ENCODE measurements around the gene FKBP14.
"Not testable (repeated sequence)": the region's sequence is repeated elsewhere in the genome, so short reads cannot be mapped to it uniquely, and the experiment has no call there.

FKBP14 gene

DNA sequence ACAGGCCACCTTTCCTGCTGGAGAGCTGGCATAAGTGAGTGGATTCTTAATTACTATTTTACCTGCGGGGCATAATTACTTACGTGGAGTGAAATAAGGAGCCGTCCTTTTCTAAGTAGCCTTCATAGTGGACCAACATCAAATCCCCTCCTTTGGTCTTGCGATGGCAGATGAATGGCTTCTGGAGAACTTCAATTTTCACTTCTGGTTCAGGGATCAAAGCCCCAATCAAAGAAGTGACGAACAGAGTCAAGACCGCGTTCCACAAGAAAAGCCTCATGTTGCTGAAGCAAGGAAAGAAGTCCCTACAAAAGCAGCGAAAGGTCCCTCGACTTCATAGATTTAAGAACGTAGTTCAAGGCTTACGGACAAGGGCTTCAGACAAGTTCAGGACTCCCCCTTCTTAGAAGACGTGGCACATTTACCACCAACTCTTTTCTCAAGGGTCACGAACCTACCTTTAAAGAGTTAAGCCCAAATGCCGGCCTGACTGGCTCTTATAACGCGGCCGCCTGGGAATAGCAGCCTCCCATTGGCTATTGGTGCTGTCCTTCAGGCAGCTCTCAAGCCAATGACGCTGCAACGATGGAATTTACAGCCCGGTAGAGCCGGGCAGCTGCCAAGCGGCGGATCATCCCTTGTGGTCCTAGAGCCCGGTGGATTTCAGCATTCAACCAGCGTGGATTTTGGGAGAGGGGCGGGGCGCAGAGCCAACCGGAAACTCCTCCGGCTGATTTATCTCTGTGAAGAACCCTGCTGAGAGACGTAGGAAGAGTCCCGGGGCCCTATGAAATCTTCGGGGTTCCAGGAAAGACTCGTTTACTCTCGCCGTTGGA is at the start of gene FKBP14:
TSS of gene FKBP14 (minus strand) at position 474 of the 836 bp plus-strand sequence. CDS start at position 280, 194 bp downstream.
- H3K9ac ChIP-seq, result peak within 1 kb of the TSS; percentile 75 to 88 (median 85)
- peaks cover 0 to 12% (median 5%) of the 10 kb centered on the region in 11 experiments; a peak in 8 of 22 replicates for H3K36me3 ChIP-seq
- H3K27me3 ChIP-seq, result no peaks in the 10 kb centered on the region
- H3K4me1 ChIP-seq, result peaks cover 31 to 59% (median 48%) of the 10 kb centered on the region in 10 experiments
- H3K27ac ChIP-seq, result peak within 1 kb of the TSS; percentile 52 to 84 (median 76); a peak in 20 of 22 replicates
- H3K4me3 ChIP-seq, result peak within 1 kb of the TSS; percentile 88 to 97 (median 93)
- 0 out of 22 replicates have a peak, but pooled peaks cover 0 to 7% (median 0%) of the 10 kb centered on the region in 11 experiments for H3K9me3 ChIP-seq (replicated peaks in 1 of 11)
- peaks cover 0 to 25% (median 18%) of the 10 kb centered on the region in 11 experiments; a peak in 15 of 22 replicates for H4K20me1 ChIP-seq
- H3K4me2 ChIP-seq, result peak within 1 kb of the TSS; percentile 90 to 97 (median 93)
- TF ChIP-seq Cebpa-rat (IDR thresholded peaks at IDR 0.05), result no peak

DNA sequence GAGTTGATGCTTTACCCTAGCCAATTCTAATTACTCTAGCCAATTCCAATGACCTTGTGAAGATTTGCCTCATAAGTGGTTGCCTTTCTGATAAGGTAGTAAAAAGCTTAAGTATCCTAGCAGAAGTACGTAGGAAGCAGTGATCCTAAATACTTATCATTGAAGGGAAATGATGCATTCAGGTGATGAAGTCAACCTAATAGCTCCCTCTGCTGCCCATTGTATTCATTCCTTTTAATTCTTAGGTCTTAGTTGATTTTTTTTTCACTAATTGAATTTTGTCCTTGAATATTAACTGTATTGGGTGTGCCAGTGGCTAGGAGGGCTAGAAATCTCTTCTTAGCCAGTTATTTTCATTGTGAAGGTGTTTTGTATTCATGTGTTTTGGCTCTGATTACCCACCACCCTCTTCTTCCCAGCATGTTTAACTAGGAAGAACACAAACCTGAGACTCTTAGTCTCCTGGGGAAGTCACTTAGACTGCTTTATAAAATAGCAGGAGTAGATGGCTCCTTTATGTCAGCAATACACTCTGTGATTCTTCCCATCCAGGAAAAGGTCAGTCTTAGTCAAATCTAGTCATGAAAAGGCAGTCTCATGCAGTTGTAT is 48.0 kb upstream of the FKBP14 start:
- no peaks in the 10 kb centered on the region for H3K9me3 ChIP-seq (replicated peaks in 1 of 11)
- no peak overlapping the region for H3K27ac ChIP-seq
- no peak overlapping the region for H3K4me3 ChIP-seq
- H3K9ac ChIP-seq, result no peak overlapping the region
- no peaks in the 10 kb centered on the region for H3K27me3 ChIP-seq
- H3K4me2 ChIP-seq, result no peak overlapping the region
- H3K4me1 ChIP-seq, result peaks cover 0 to 5% (median 0%) of the 10 kb centered on the region in 10 experiments; a peak in 1 of 20 replicates
- TF ChIP-seq Cebpa-rat (IDR thresholded peaks at IDR 0.05), result no peak
- H3K36me3 ChIP-seq, result peaks cover 29 to 72% (median 45%) of the 10 kb centered on the region in 11 experiments
- no peaks in the 10 kb centered on the region for H4K20me1 ChIP-seq

DNA sequence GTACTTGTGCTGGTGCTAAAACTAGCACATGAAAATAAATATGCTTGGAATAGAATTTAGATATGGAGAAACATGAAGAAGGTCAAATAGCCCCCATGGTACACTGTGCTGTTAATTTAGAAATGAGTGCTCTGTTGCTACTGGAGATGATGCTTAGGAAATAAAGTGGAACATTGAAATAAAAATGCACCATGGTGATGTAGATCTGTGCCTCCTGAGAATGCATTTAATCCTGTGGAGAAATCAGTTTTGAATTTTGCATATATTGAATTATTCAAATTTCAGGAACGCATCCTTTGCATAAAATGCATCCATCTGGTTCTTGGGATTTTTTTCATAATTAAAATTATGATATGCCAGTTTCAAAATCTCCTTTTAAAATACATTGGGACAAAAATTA is 46.2 kb upstream of the FKBP14 start:
- Histone ChIP-seq H3K9me3 (replicated peaks in 1 of 11) (no peaks in the 10 kb centered on the region), H3K27ac (no peak overlapping the region), H3K36me3 (peaks cover 19 to 72% (median 47%) of the 10 kb centered on the region in 11 experiments), H3K9ac (no peak overlapping the region), H3K27me3 (no peaks in the 10 kb centered on the region), H3K4me2 (no peak overlapping the region), H4K20me1 (no peaks in the 10 kb centered on the region), H3K4me1 (peaks cover 0 to 5% (median 0%) of the 10 kb centered on the region in 10 experiments; a peak in 1 of 20 replicates), H3K4me3 (no peak overlapping the region)
- TF ChIP-seq Cebpa-rat (IDR thresholded peaks at IDR 0.05), result no peak

DNA sequence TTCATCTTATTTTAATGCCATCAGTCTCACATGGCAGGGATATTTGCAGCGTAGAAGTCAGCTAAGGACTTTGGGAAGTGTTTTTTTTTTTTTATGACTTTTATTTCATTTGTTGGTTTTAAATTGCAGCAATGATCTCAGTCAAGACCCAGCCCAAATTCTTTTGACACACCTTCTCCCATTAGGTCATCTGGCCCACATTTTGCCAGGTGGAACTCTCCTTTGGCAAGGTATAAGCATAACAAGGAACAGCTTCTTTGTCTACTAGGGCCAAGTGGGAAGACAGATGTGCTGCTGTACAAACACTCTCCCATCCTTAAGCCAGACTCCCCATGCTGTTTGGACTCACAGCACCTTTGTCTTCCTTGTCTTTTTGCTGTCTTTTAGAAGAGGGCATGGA is 43.5 kb upstream of the FKBP14 start:
- TF ChIP-seq Cebpa-rat (IDR thresholded peaks at IDR 0.05), result no peak
- no peaks in the 10 kb centered on the region for H3K27me3 ChIP-seq

DNA sequence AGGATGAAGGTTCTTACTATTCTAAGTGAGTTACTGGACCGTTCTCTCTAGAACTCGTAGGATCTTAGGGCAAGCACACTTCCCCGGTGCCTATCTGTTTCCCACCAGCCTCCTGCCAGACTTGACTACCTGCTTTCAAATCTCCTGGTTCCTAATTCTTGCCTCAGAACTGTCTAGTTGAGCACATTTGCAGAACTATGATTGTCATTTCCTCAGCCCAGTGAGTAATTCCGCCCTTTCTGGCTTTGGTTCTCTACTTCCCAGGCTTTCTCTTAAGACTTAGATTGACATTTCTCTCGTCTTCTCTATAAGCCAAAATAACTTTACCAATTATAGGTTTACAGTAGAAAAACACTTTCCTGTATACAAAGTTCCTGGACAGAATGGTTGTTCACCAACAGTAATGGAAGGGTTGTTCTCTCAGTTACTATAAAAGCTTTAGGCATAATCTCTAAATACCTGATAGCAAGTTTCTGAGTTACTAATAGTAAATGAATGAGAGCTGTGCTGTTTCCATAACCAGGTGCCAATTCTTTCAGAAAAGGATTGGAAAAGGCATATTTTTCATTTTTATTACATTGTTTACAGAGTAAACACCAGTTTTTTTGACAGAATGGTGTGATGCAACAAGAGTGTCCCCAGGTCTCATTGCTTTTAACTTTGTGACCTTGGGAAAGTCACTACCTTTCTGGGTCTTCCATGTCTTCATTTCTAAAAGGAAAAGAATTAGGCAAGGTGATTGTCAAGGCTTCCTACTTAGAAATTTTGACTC is 42.8 kb upstream of the FKBP14 start:
- Histone ChIP-seq H3K9ac (no peak overlapping the region), H3K9me3 (replicated peaks in 1 of 11) (no peaks in the 10 kb centered on the region), H3K4me3 (no peak overlapping the region), H3K27me3 (no peaks in the 10 kb centered on the region), H4K20me1 (no peaks in the 10 kb centered on the region), H3K4me1 (no peaks in the 10 kb centered on the region), H3K27ac (no peak overlapping the region), H3K36me3 (peaks cover 24 to 87% (median 64%) of the 10 kb centered on the region in 11 experiments), H3K4me2 (no peak overlapping the region)
- TF ChIP-seq Cebpa-rat (IDR thresholded peaks at IDR 0.05), result no peak

More for the DNA sequence above, 43.5 kb upstream of the FKBP14 start:
- Histone ChIP-seq H3K36me3 (peaks cover 20 to 83% (median 59%) of the 10 kb centered on the region in 11 experiments), H3K4me3 (no peak overlapping the region), H3K4me2 (no peak overlapping the region), H3K27ac (no peak overlapping the region), H4K20me1 (no peaks in the 10 kb centered on the region), H3K9ac (no peak overlapping the region), H3K9me3 (replicated peaks in 1 of 11) (no peaks in the 10 kb centered on the region), H3K4me1 (no peaks in the 10 kb centered on the region)

- no peaks in the 10 kb centered on the region for H4K20me1 ChIP-seq
- H3K4me1 ChIP-seq, result no peaks in the 10 kb centered on the region
- no peak overlapping the region for H3K4me3 ChIP-seq
- H3K27ac ChIP-seq, result no peak overlapping the region
- H3K4me2 ChIP-seq, result no peak overlapping the region
- no peaks in the 10 kb centered on the region for H3K27me3 ChIP-seq
- no peak for TF ChIP-seq Cebpa-rat (IDR thresholded peaks at IDR 0.05)
- no peaks in the 10 kb centered on the region for H3K9me3 ChIP-seq (replicated peaks in 1 of 11)
- H3K36me3 ChIP-seq, result peaks cover 36 to 92% (median 75%) of the 10 kb centered on the region in 11 experiments
- no peak overlapping the region for H3K9ac ChIP-seq
Measured at GRCh38 chr7:30068117-30068516, 41.6 kb upstream of the FKBP14 start.

DNA sequence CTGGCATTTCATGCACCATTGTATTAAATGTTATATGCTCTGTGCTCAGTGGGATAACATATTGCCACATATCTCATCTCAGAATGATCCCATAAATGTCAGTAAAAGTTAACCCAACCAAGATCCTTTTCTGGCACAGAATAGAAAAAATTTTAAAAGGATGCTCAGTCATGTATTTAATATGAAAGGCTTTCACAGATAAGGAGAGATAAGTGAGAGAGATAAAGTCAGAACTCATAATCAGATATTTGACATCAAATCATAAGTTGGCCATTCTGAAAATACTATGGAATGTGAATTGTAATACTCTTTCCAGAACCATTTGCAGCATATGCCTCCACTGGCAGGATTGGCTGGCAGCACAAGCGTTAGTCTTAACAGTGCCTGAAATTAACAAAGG is 40.2 kb upstream of the FKBP14 start:
- no peaks in the 10 kb centered on the region for H4K20me1 ChIP-seq
- peaks cover 34 to 91% (median 79%) of the 10 kb centered on the region in 11 experiments for H3K36me3 ChIP-seq
- no peaks in the 10 kb centered on the region for H3K27me3 ChIP-seq
- H3K9me3 ChIP-seq (replicated peaks in 1 of 11), result no peaks in the 10 kb centered on the region
- H3K4me2 ChIP-seq, result no peak overlapping the region
- H3K9ac ChIP-seq, result no peak overlapping the region
- no peak overlapping the region for H3K27ac ChIP-seq
- TF ChIP-seq Cebpa-rat (IDR thresholded peaks at IDR 0.05), result no peak
- no peaks in the 10 kb centered on the region for H3K4me1 ChIP-seq
- H3K4me3 ChIP-seq, result no peak overlapping the region

- peaks cover 25 to 89% (median 77%) of the 10 kb centered on the region in 11 experiments for H3K36me3 ChIP-seq
- H3K9ac ChIP-seq, result no peak overlapping the region
- H3K27ac ChIP-seq, result no peak overlapping the region
- no peaks in the 10 kb centered on the region for H3K4me1 ChIP-seq
- TF ChIP-seq Cebpa-rat (IDR thresholded peaks at IDR 0.05), result no peak
- no peaks in the 10 kb centered on the region for H3K27me3 ChIP-seq
- no peaks in the 10 kb centered on the region for H4K20me1 ChIP-seq
- no peak overlapping the region for H3K4me2 ChIP-seq
- no peak overlapping the region for H3K4me3 ChIP-seq
- no peaks in the 10 kb centered on the region for H3K9me3 ChIP-seq (replicated peaks in 1 of 11)
Measured at GRCh38 chr7:30065746-30066145, 39.2 kb upstream of the FKBP14 start.

DNA sequence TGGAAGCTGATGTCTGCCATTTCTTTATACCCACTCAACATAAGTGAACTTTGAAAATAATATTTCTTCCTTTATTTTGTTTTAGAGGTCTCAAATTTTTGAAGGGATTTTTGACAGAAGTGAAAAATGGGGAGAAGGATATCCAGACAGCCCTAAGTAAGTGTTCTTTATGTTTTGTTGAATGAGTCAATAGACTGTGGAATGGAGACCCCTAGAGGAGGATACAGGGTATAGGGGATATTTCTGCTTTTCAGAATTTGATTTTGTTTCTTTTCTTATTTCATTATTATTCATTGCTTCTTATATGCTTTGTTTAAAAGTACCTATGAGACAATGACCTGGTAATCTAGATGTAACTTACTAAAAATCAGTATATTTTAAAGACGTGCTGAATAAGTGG is 36.1 kb upstream of the FKBP14 start:
- Histone ChIP-seq H3K36me3 (peaks cover 31 to 89% (median 70%) of the 10 kb centered on the region in 11 experiments), H3K9me3 (replicated peaks in 1 of 11) (peaks cover 0 to 5% (median 0%) of the 10 kb centered on the region in 11 experiments; a peak in 2 of 22 replicates), H3K4me2 (no peak overlapping the region), H3K4me1 (no peaks in the 10 kb centered on the region), H3K27ac (no peak overlapping the region), H3K4me3 (no peak overlapping the region), H3K9ac (no peak overlapping the region), H3K27me3 (no peaks in the 10 kb centered on the region), H4K20me1 (no peaks in the 10 kb centered on the region)
- no peak for TF ChIP-seq Cebpa-rat (IDR thresholded peaks at IDR 0.05)

DNA sequence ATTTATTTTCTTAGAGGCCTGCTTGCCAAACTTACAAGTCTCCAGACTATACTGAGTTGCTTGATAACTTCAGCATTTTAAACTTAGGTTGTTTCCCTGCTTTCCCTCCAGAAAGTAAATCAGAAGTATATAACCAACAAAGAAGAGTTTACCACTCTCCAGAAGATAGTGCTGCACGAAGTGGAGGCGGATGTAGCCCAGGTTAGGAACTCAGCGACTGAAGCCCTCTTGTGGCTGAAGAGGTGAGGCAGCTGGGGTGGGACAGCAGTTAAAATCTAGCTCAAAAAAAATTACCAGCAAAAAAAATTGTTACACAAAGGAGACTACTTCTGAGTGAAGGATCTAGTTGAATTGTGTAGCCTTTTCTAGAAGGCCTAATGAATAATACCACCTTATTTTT is 35.3 kb upstream of the FKBP14 start:
- not testable (repeated sequence) for H3K27me3 ChIP-seq; H3K9ac ChIP-seq; H3K4me1 ChIP-seq; H4K20me1 ChIP-seq; H3K4me3 ChIP-seq; H3K27ac ChIP-seq; H3K9me3 ChIP-seq (replicated peaks in 1 of 11); H3K4me2 ChIP-seq
- peaks cover 38 to 87% (median 70%) of the 10 kb centered on the region in 11 experiments for H3K36me3 ChIP-seq

Measured in BLaER1 treated with 17β-estradiol and CSF1 and Interleukin-3, amounts not matched to agents 10 nM and 100 nM (cell line).